Activated naive CD4-positive, alpha-beta T cell treated with anti-CD3 and anti-CD28 coated beads, Interleukin-2, amount 10 ng/mL, durations not matched to agents 7 days and 5 days (primary cell): ENCODE measurements around the gene HCN4.

Source experiments
- CTCF ChIA-PET: fragments of 350-600 bp; sonication (Branson Sonifier 250); formaldehyde crosslinking; loops from one replicate; lab custom pipeline; 2021; ENCODE audit warnings: antibody characterized with exemption; lab: Charles Lee
- DNase-seq: peaks from one replicate; pipeline ENCODE4 v3.0.0-alpha.2; 2020
- H3K27ac Mint-ChIP-seq: one replicate; pipeline ENCODE4 v1.8.0; 2021; ENCODE audit warnings: mild to moderate bottlenecking, moderate library complexity, mixed read lengths
- H3K27me3 Mint-ChIP-seq: one replicate; pipeline ENCODE4 v1.8.0; 2021; ENCODE audit warnings: mild to moderate bottlenecking, mixed read lengths
- H3K36me3 Mint-ChIP-seq: one replicate; pipeline ENCODE4 v1.8.0; 2021; ENCODE audit warnings: mixed read lengths
- H3K4me1 Mint-ChIP-seq: one replicate; pipeline ENCODE4 v1.8.0; 2021; ENCODE audit warnings: mixed read lengths
- H3K4me3 Mint-ChIP-seq: one replicate; pipeline ENCODE4 v1.8.0; 2021; ENCODE audit warnings: mild to moderate bottlenecking, moderate library complexity, mixed read lengths
- H3K9me3 Mint-ChIP-seq: one replicate; pipeline ENCODE4 v1.8.0; 2021; ENCODE audit warnings: mixed read lengths

Gene HCN4

DNA sequence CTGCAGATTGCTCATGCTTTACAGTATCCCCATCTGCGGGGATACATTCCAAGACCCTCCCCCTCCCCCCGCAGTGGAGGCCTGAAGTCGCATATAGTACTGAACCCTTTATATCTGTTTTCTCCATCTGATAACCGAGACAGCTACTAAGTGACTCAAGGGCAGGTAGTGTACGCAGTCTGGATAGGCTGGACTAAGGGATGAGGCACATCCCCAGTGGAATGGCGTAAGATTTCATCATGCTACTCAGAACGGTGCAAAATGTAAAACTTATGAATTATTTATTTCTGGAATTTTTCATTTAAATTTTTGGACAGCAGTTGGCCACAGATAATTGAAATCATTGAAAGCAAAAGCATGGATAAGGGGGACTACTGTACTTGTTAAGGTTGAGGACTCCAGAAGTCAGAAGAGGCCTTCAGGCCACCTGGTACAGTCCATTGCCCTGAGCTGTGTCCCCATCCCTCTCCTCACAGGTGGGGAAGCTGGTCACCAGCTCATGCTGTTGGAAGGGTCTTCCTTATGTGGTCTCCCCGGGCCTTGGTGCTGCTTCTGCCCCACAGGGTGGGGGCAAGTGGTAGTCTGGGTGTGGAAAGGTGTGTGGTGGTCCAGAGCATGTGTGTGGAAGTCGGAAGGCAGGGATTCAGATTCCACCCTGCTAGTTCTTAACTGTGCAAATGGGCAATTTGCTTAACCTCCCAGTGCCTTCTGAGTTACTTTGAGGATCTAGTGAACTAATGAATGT is 72.0 kb downstream of the HCN4 start:
- H3K27ac Mint-ChIP-seq = no peak overlapping the region
- H3K36me3 Mint-ChIP-seq = no peaks in the 10 kb centered on the region
- H3K27me3 Mint-ChIP-seq = no peaks in the 10 kb centered on the region
- H3K4me3 Mint-ChIP-seq = no peak overlapping the region
- CTCF ChIA-PET = interaction anchor here (1.0 kb wide), 1 partner anchor 31 kb away, joined by 3 read pairs; no protein-coding TSS in a partner anchor
- H3K9me3 Mint-ChIP-seq = no peaks in the 10 kb centered on the region
- DNase-seq = no peak
- no peaks in the 10 kb centered on the region for H3K4me1 Mint-ChIP-seq

DNA sequence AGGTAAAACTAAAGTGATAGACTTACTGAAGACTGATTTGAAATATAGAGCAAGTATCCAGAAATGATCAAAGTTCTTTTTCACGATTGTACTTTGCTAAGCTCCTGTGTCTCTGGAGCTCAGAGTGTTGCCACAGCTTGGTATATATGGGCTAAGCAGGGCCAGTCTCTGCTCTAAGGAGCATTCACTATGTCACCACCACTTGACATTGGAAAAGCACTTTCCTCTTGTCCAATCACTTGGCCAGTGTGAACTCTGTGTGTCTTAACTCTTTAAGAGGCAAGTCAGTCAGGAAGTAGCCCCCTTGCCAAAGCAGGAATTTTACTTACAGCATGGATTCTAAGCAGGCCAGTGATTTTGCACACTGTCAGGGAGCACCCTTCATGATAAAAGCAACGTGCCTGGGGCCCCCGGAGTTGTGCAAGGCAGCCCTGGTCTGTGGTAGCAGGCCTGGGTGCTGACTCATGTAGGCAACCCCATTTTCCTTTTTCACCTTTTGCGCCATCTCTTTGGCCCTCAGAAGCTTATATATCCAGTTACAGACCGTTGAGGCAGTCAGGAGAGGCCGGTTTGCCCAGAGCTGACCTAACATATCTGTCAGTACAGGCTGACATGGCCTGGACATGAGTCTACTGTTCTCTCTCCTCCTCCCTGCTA is 73.0 kb downstream of the HCN4 start:
- Mint-ChIP-seq H3K27ac (no peak overlapping the region), H3K4me1 (no peaks in the 10 kb centered on the region), H3K9me3 (no peaks in the 10 kb centered on the region), H3K36me3 (no peaks in the 10 kb centered on the region), H3K4me3 (no peak overlapping the region), H3K27me3 (no peaks in the 10 kb centered on the region)
- DNase-seq = no peak
- CTCF ChIA-PET = interaction anchor here (1.0 kb wide), 1 partner anchor 30 kb away, joined by 3 read pairs; no protein-coding TSS in a partner anchor

- H3K27ac Mint-ChIP-seq = no peak overlapping the region
- no peak for DNase-seq
- H3K27me3 Mint-ChIP-seq = no peaks in the 10 kb centered on the region
- H3K36me3 Mint-ChIP-seq = no peaks in the 10 kb centered on the region
- H3K4me1 Mint-ChIP-seq = no peaks in the 10 kb centered on the region
- no peak overlapping the region for H3K4me3 Mint-ChIP-seq
- no peaks in the 10 kb centered on the region for H3K9me3 Mint-ChIP-seq
- CTCF ChIA-PET = no interaction called here
Measured at GRCh38 chr15:73293773-73294172, 75.0 kb downstream of the HCN4 start.

DNA sequence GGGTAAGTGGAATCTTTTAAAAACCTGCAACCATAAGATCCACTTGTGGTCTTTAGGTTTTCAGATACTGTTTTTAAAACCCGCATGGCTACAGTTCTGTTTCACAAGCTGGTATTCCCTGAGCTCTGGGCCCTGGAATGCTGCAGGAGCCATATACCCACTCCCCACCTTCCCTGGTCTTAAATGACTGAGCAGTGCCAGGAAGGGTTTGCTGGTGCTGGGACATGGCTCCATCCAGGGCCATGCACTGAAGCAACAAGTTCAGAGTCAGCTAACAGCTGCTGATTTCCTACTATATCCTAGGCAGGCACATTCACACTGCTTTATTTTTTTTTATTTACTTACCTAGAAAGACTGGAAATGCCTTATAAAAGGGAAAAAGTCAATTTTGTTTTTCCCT is 77.3 kb downstream of the HCN4 start:
- Mint-ChIP-seq H3K27ac (no peak overlapping the region), H3K36me3 (no peaks in the 10 kb centered on the region), H3K9me3 (no peaks in the 10 kb centered on the region), H3K27me3 (no peaks in the 10 kb centered on the region), H3K4me3 (no peak overlapping the region), H3K4me1 (no peaks in the 10 kb centered on the region)
- DNase-seq = no peak
- CTCF ChIA-PET = no interaction called here

GRCh38 chr15:73287019-73287418 is 81.7 kb downstream of the HCN4 start:
- H3K9me3 Mint-ChIP-seq = no peaks in the 10 kb centered on the region
- CTCF ChIA-PET = interaction anchor here (1.6 to 1.9 kb wide), 2 partner anchors 22 to 273 kb away, joined by 5 read pairs; no protein-coding TSS in a partner anchor
- H3K4me3 Mint-ChIP-seq = no peak overlapping the region
- DNase-seq = no peak
- no peak overlapping the region for H3K27ac Mint-ChIP-seq
- no peaks in the 10 kb centered on the region for H3K36me3 Mint-ChIP-seq
- no peaks in the 10 kb centered on the region for H3K4me1 Mint-ChIP-seq
- no peaks in the 10 kb centered on the region for H3K27me3 Mint-ChIP-seq

GRCh38 chr15:73286311-73286710 is 82.4 kb downstream of the HCN4 start:
- no peak overlapping the region for H3K27ac Mint-ChIP-seq
- no peaks in the 10 kb centered on the region for H3K9me3 Mint-ChIP-seq
- no peak overlapping the region for H3K4me3 Mint-ChIP-seq
- H3K36me3 Mint-ChIP-seq = no peaks in the 10 kb centered on the region
- DNase-seq = no peak
- H3K4me1 Mint-ChIP-seq = no peaks in the 10 kb centered on the region
- no peaks in the 10 kb centered on the region for H3K27me3 Mint-ChIP-seq
- CTCF ChIA-PET = interaction anchor here (1.6 to 1.9 kb wide), 2 partner anchors 21 to 274 kb away, joined by 5 read pairs; no protein-coding TSS in a partner anchor

GRCh38 chr15:73284090-73284716 is 84.6 kb downstream of the HCN4 start:
- Mint-ChIP-seq H3K27ac (no peak overlapping the region), H3K36me3 (no peaks in the 10 kb centered on the region), H3K27me3 (no peaks in the 10 kb centered on the region), H3K9me3 (no peaks in the 10 kb centered on the region), H3K4me3 (no peak overlapping the region), H3K4me1 (no peaks in the 10 kb centered on the region)
- CTCF ChIA-PET = interaction anchor here (0.8 to 2.9 kb wide), 3 partner anchors 11 to 422 kb away, joined by 3 to 7 read pairs (median 6); no protein-coding TSS in a partner anchor
- no peak for DNase-seq

DNA sequence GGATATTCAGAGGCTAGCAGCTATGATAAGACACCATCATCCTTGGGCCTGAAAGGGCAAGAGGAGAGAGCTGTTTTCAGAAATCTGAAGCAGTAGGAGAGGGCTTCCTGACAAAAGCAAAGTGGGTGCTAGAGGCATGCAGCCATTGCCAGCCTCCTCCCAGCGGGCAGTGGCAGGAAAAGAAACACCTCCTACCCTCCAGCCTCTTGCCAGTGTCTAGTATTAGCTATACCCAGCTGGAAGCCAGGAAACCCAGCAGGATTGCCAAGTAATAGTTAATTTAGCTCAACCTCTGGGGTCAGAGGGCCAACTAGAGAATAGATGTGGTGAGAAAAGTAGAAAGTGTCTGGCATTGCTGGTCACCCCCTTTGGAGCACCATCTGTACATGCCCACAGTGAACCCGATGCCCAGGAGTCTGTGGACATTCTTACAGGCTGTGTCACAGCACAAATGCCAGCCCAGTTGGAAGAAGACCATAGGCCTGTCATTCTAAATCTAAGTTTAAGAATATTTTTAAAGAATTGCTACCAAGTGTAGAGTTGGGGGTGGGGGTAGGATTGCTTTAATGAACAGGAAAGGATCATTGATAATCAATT is 85.3 kb downstream of the HCN4 start:
- no peaks in the 10 kb centered on the region for H3K27me3 Mint-ChIP-seq

GRCh38 chr15:73282567-73283365 is 86.0 kb downstream of the HCN4 start:
- Mint-ChIP-seq H3K4me3 (no peak overlapping the region), H3K27ac (no peak overlapping the region), H3K9me3 (no peaks in the 10 kb centered on the region), H3K36me3 (no peaks in the 10 kb centered on the region), H3K27me3 (no peaks in the 10 kb centered on the region), H3K4me1 (no peaks in the 10 kb centered on the region)
- DNase-seq = no peak
- CTCF ChIA-PET = interaction anchor here (0.6 to 2.9 kb wide), 4 partner anchors 10 to 417 kb away, joined by 3 to 7 read pairs (median 4); no protein-coding TSS in a partner anchor

More for the DNA sequence above, 85.3 kb downstream of the HCN4 start:
- Mint-ChIP-seq H3K4me1 (no peaks in the 10 kb centered on the region), H3K9me3 (no peaks in the 10 kb centered on the region), H3K4me3 (no peak overlapping the region), H3K27ac (no peak overlapping the region), H3K36me3 (no peaks in the 10 kb centered on the region)
- CTCF ChIA-PET = interaction anchor here (0.6 to 2.9 kb wide), 4 partner anchors 10 to 416 kb away, joined by 3 to 7 read pairs (median 4); no protein-coding TSS in a partner anchor
- DNase-seq = no peak

DNA sequence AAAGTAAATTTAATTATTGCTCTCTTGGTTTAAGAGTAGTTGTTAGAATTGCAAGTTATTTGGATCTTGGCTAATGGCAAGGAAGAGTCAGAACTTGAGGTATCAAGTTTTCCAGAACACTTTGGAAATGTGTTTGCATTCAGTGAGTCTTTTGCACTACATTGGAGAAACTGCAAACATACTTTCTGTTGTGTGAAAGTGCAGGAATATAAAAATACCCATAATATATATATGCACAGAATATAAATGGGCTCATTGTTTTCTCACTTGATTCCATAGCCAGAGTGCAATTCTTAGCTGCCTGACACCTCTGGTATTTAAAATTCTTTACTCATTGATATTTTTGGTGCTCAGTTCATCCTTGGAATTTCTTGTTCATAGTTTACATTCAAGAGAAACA is 92.9 kb downstream of the HCN4 start:
- no peak overlapping the region for H3K4me3 Mint-ChIP-seq
- no peaks in the 10 kb centered on the region for H3K36me3 Mint-ChIP-seq
- no peaks in the 10 kb centered on the region for H3K4me1 Mint-ChIP-seq
- no peaks in the 10 kb centered on the region for H3K9me3 Mint-ChIP-seq
- H3K27ac Mint-ChIP-seq = no peak overlapping the region
- DNase-seq = no peak
- no peaks in the 10 kb centered on the region for H3K27me3 Mint-ChIP-seq
- CTCF ChIA-PET = interaction anchor here (0.7 to 3.9 kb wide), 4 partner anchors 10 to 35 kb away, joined by 3 to 20 read pairs (median 6); no protein-coding TSS in a partner anchor

GRCh38 chr15:73273181-73274002 is 95.4 kb downstream of the HCN4 start:
- Mint-ChIP-seq H3K4me3 (no peak overlapping the region), H3K4me1 (no peaks in the 10 kb centered on the region), H3K9me3 (no peaks in the 10 kb centered on the region), H3K27me3 (no peaks in the 10 kb centered on the region), H3K27ac (no peak overlapping the region), H3K36me3 (no peaks in the 10 kb centered on the region)
- peak; percentile 58 for DNase-seq
- CTCF ChIA-PET = interaction anchor here (0.9 to 3.9 kb wide), 12 partner anchors 8 to 552 kb away, joined by 3 to 20 read pairs (median 8); no protein-coding TSS in a partner anchor

- no peak overlapping the region for H3K4me3 Mint-ChIP-seq
- CTCF ChIA-PET = interaction anchor here (1.8 kb wide), 1 partner anchor 29 kb away, joined by 10 read pairs; no protein-coding TSS in a partner anchor
- H3K4me1 Mint-ChIP-seq = no peaks in the 10 kb centered on the region
- no peaks in the 10 kb centered on the region for H3K9me3 Mint-ChIP-seq
- DNase-seq = no peak
- no peaks in the 10 kb centered on the region for H3K27me3 Mint-ChIP-seq
- no peaks in the 10 kb centered on the region for H3K36me3 Mint-ChIP-seq
- no peak overlapping the region for H3K27ac Mint-ChIP-seq
Measured at GRCh38 chr15:73270366-73271097, 98.2 kb downstream of the HCN4 start.
